GM21723 (cell line): ENCODE measurements around the gene KCTD21.
A peak's percentile ranks its signal among the peaks of the same experiment; 100 is the strongest.
"Not testable (repeated sequence)": the region's sequence is repeated elsewhere in the genome, so short reads cannot be mapped to it uniquely, and the experiment has no call there.

ENCODE experiments used
- ATAC-seq: cut with Tn5 transposase; IDR thresholded peaks from one replicate; pipeline ENCODE4 v1.9.1; 2021; ENCODE audit warnings: mild to moderate bottlenecking, moderate library complexity; ENCODE audit not compliant: unreplicated experiment

Gene KCTD21

DNA sequence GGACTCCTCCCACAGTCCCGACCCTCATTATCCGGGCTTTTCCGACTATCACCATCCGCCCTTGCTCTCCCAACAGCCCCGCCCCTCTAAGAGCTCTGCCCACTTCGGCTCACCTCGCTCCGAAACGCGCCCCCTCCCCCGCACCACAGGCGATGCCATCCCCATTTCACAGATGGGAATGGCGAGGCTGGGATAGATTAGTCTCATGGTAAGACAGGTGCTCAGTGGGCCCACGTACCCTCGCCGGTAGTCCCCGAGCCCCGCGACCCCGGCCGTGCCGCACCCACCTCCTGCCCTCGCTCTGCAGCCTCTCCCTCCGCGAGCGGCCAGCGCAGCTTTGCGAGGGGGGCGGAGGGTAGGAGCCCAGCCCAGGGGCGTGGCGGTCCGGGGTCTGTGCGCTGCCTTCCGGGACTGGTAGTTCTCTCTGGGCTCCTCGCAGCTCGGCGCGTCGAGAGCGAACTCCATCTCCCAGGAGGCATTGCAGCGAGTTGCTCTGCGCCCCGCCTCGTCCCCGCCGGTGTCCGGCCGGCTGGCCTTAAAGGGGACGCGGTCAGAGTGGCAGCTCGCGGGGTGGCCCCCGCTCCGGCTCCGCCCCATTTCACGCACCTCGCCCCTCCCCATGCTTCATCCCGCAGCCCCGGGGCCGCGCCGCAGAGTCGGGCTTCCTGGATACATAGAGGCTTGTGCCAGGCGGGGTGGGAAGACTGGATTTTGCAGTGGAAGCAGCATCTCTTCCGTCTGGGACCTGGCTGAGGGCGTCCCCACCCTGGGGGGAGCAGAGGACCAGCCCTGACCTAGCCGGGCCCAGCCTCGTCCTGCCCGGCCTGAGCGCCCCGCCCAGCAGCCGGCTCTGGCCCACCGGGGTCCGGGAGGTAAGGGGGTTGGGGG lies at the start of gene KCTD21, which contains the start of gene USP35:
KCTD21 (minus strand) TSS at position 341 of the 888 bp plus-strand sequence. CDS start 14,072 bp downstream, outside the sequence.
USP35 (plus strand) TSS at position 634 of the 888 bp plus-strand sequence. CDS start 7,327 bp downstream, outside the sequence.
- ATAC-seq: peak; percentile 97

DNA sequence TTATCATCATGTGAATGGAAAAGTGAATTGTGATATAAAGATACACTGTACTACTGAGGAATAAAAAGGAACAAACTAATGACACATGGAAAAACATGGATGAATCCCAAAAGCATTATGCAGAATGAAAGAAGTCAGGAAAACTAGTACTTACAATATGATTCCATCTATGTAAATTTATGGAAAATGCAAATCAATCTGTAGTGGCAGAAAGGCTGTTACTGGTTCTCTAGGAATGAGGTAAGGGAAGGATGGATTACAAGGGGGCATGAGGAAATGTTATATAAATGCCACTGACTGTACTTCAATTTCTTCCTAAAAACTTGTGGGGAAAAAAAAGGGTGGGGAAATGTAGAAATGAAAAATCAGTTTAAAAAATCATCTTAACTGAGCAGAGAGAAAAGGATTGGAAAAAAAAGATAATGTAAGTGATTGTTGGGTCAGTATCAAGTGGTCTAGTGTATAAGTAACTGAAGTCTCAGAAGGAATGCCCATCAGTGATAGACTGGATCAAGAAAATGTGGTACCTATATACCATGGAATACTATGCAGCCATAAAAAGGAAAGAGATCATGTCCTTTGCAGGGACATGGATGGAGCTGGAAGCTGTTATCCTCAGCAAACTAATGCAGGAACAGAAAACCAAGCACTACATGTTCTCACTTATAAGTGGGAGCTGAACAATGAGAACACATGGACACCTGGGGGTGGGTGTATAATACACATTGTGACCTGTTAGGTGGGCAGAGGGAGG lies 49.0 kb upstream of the KCTD21 start:
- no peak for ATAC-seq

DNA sequence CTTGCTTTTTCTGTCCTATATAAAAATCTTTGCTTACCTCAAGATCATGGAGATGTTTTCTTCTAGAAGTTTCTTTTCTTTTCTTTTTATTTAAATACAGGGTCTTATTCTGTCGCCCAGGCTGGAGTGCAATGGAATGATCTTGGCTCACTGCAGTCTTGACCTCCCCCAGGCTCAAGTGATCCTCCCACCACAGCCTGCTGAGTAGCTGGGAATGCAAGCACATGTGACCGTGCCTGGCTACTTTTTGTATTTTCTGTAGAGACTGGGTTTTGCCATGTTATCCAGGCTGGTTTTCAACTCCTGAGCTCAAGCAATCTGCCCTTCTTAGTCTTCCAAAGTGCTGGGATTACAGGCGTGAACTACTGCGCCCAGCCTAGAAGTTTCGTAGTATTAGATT lies 45.6 kb upstream of the KCTD21 start:
- ATAC-seq: no peak

- ATAC-seq: not testable (repeated sequence)
Measured at GRCh38 chr11:78233046-78233445, 44.6 kb upstream of the KCTD21 start.

DNA sequence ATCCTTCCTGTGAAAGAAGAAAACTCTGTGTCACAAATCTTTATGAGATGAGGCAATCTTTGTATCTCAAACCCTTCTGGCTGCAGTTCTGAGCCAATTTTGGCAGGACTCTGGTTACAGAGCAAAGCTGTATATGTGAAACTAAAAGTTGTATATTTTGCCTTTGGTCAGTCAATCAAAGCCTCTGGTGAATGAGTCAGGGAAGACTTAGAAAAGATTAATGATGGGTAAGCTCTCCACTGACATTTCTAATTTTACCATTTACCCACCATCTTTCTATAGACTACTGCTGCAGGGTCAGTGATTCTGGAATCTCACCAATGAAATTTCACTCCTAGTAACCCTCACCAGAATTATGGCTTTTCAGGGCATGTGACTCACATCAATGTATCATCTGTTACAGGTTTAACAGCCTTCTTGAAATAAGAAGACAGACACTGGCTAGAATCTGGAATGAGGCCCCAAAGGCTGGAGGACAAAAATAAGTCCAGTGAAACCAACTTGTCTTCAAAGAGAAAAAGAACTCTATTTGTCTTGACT lies 43.6 kb upstream of the KCTD21 start:
- ATAC-seq: no peak

GRCh38 chr11:78230161-78230877 lies 41.9 kb upstream of the KCTD21 start:
- no peak for ATAC-seq

DNA sequence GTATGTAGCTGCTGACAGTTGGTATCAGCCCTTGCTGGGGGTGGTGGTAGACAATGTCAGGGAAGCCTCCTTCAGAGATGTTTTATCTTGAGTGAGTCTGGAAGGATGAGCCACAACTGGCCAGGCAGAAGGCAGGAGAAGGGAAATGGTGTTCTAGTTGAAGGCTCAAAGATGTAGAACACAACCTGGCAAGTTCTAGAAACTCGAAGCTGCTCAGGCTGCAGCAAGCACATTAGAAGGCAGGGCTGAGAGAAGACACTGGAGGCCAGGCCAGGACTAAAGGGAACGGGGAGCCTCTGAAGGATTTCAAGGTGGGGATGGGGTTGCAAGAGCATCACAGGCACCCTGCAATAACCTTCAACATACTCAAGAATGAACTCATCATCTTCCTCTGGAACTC lies 40.7 kb upstream of the KCTD21 start:
- no peak for ATAC-seq

GRCh38 chr11:78228467-78228866 lies 40.0 kb upstream of the KCTD21 start:
- ATAC-seq: peak; percentile 54

- ATAC-seq: peak; percentile 64
Measured at GRCh38 chr11:78227921-78228320, 39.5 kb upstream of the KCTD21 start.

DNA sequence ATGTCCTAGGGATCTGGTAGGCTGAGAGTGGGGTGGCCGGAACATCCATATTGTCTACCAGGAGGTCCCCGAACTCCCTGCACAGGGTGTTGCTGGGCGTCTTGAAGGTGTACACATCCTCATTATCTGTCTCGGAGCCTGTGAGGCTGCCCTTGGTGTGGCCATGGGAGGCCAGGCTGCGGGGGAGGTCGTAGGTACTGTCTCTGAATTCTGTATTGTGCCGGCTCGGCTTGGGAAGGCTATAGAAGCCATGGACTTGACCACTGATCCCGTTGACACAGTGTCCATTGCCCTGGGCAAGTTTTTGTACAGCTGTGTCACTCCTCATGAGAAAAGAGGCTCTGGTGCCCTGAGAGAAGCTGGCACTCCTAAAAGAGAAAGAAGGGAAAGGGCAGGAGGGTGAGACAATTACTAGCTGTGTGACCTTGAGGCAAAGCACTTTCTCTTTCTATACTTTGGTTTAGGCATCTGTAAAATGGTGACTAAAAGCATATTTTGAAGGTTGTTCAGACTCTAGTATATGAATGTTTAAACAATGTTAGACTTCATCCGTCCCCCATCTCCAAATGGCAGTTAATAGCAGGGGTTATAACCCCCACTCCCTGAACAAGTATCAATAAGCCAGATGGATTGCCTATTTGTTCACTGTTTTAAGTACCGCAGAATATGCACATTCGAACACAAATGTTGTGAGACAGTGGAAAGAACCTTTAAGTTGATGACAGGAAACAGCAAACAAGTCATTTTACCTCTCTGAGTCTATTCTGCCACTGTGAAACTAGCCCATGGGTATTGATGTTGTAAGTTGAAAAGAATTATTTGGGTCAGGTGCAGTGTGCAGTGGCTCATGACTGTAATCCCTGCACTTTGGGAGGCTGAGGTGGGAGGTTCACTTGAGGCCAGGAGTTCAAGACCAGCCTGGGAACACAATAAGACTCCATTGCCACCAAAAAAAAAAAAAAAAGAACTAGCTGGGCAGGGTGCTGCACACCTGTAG lies 38.6 kb upstream of the KCTD21 start:
- no peak for ATAC-seq

DNA sequence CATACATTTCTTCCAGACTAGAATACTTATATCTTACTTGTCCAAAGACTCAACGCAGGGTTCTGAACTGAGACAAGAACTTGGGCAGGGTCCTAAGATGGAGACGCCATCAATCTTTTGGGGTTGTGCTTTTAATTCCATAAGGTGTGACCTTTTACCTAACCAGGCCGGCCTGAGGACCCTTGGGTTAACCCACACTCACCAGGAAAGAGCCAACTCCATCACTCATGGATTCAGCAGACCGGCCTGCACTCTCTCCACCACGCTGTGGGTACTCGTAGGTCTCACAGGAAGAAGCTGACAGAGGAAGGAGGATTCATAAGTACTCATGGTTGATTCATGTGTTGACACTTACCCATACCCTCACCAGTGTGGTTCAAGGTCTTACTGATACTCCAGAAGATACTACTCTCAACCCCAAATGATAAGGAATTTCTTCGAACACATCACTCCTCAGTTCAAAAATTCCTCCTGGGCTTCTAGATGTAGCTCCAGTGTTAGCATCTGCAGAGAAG lies 36.5 kb upstream of the KCTD21 start:
- no peak for ATAC-seq

GRCh38 chr11:78224506-78224905 lies 36.1 kb upstream of the KCTD21 start:
- ATAC-seq: no peak

DNA sequence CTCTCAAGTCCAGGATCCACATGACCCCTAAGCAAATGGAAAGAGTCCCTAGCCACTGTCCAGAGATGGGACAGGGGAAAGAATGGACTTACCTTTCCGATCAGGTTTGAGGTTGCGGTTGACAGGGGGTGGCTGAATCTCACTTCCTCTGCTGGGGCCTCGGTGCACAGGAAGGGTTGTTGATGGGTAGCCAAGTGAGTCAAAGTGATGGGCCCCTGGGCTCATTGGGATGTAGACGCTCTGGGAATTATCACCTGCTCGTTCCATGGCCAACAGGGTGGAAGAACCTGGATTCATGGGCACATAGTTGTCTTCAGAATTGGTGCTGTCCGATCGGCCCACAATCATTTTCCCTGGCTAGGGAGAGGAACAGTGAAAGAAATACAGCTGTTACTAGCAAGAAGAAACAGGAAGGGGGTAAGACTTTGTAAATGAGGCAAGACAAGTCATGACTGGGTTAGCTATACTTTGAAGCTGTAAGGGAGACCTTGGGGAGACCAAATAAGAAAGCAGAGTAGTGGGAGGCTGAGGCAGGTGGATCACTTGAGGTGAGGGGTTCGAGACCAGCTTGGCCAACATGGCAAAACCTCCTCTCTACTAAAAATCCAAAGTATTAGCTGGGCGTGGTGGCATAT lies 35.0 kb upstream of the KCTD21 start:
- ATAC-seq: peak; percentile 74

DNA sequence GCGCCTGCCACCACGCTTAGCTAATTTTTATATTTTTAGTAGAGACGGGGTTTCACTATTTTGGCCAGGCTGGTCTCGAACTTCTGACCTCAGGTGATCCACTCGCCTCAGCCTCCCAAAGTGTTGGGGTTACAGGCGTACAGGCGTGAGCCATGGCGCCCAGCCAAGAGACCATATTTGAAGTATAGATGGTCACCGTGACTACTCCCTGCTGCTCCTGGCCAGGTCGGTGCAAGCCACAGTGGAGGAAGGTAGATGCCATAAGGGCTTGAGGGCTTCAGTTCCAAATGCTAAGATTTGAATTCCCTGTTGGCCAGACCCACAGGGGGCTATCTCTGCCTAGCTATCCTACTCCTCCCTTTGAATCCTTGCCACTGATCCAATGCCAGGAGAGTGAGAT lies 34.3 kb upstream of the KCTD21 start:
- not testable (repeated sequence) for ATAC-seq

DNA sequence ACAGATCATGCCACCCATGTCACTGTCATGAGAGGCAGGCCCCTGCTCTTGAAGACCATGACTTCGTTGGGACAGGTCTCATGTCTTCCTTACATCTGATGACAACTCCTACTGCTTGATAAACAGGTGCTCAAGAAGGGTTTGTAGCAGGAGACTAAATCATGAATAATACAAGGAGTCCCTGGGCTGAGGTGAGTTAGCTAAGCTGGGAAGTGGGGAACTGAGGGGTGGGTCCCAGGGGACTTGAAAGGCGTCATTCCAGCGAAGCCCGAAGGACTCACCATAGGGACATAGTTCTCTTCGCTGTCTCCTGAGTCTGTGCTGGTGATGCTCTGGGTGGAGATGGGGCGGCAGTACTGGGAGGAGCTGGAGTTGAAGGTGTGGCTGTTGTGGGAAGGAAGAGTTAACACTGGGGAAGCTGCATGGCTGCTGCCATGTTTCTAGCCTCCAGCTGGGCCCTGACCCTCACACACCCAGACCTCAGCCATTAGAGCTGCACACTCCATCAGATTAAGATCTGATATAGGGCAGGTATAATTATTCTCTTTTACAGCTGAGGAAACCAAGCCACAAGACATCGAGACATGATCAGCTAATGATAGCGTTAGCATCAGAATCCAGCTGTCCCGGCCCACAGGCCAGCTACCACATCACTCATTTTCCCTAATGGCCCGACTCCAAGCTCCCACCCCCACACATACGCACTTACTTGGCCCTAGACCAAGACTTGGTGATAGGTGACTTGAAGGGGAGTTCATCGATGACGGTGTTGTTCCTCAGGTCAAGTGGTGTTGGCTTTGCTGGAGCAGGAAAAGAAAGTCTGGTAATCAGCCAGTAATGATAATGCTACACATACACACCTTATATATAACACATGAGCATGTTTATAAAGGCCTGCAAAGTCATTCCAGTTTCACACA lies 33.2 kb upstream of the KCTD21 start:
- ATAC-seq: no peak

DNA sequence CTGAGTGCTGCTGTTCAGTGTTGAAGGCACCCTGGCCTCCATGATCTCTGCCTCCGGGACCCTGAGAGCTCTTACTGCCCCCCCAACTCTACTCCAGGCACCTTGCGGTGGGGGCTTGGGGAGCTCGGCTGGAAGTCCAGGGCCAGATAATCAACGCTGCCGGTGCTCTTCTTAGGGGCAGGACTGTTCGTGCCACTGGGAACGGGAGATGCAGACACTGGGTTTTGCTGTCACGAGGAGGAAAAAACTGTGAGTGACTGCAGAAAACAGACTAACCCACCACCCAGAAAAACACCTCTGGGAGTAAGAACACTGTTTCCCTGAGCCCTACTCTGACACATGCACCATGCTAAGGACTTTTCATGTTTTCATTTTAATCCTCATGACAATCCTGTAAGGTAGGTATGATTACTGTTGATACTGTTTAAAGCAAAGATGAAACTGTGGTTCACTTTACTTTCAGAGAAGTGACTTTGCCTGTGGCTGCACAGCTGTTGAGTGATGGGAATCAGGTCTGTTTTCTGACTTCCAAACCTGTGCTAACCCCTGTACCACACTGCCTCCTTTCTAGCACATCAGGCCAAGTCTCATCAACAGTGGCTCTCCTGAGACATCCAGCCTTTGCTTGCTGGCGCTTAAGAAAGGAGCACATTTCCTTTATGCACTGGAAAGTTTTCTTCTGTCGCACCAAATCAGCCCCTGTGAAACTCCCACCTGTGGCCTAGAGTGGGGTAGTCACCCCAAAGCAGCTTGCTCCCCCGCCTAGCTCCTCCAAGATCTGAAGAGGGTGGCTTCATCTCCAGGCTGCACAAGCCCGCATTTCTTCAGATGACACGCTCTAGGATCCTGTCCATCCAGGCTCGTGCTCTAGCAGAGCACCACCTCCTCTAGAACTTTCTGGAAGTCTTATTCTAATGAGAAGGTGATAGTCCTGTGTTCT lies 32.1 kb upstream of the KCTD21 start:
- ATAC-seq: no peak
